ENCODE results near the gene CACNG1. TPM values are rescaled to one million over a fixed set of nuclear protein-coding genes. Genes with fewer than 3 reads are reported as not detected.

CACNG1 gene
- polyA plus RNA-seq, 3 donors: not detected

DNA sequence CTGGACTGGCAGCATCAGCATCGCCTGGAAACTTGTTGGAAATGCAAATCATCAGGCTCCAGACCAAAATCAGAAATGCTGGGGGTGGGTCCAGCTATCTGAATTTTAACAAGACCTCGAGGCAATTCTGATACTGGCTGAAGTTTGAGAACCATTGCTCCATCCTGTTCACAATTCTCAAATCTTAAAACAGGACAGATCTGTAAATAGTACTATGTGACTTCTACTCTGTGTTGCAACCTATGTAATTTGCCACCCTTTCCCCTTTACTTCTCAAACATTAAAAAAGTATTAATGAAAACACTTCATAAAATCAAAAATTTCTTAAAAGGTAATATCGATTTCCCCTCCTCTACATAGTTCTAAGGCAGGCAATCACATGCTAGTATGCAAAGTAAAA, 28.5 kb downstream of the CACNG1 start:
- no peaks in the 10 kb centered on the region for H3K79me2 ChIP-seq (ENCODE audit: insufficient read depth, low read length)
- WGBS (ENCODE audit: insufficient coverage): no CpG with 5 or more reads among the region's 3 CpGs
- H3K27ac Mint-ChIP-seq: peak overlapping the region in 1 of 7 donors; percentile 45
- H3K4me1 Mint-ChIP-seq: no peaks in the 10 kb centered on the region
- no peaks in the 10 kb centered on the region for H3K9me3 ChIP-seq (replicated peaks in 1 of 2; ENCODE audit: control insufficient read depth in 1 of 2, insufficient read depth in 1 of 2, low read length in 2 of 2)
- intact Hi-C loops (cut with micrococcal nuclease): no loop called here
- peaks cover 45 to 54% of the 10 kb centered on the region in 2 donors for H3K36me3 Mint-ChIP-seq
- no peaks in the 10 kb centered on the region for H3K27me3 Mint-ChIP-seq (ENCODE audit: low read depth in 3 of 3)
- TF ChIP-seq, protein P1, sequence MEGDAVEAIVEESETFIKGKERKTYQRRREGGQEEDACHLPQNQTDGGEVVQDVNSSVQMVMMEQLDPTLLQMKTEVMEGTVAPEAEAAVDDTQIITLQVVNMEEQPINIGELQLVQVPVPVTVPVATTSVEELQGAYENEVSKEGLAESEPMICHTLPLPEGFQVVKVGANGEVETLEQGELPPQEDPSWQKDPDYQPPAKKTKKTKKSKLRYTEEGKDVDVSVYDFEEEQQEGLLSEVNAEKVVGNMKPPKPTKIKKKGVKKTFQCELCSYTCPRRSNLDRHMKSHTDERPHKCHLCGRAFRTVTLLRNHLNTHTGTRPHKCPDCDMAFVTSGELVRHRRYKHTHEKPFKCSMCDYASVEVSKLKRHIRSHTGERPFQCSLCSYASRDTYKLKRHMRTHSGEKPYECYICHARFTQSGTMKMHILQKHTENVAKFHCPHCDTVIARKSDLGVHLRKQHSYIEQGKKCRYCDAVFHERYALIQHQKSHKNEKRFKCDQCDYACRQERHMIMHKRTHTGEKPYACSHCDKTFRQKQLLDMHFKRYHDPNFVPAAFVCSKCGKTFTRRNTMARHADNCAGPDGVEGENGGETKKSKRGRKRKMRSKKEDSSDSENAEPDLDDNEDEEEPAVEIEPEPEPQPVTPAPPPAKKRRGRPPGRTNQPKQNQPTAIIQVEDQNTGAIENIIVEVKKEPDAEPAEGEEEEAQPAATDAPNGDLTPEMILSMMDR (IDR thresholded peaks at IDR 0.05): no peak
- no peak overlapping the region for H3K27ac ChIP-seq (ENCODE audit: low read depth in 1 of 2, low read length in 2 of 2)
- H3K9me3 Mint-ChIP-seq: no peaks in the 10 kb centered on the region
- no peak for DNase-seq
- H3K4me3 Mint-ChIP-seq: no peak overlapping the region
- H3K4me3 ChIP-seq (replicated peaks in 1 of 3; ENCODE audit: low read depth in 2 of 3, low read length in 3 of 3): no peak overlapping the region
- H3K4me1 ChIP-seq (ENCODE audit: control insufficient read depth in 1 of 2, insufficient read depth in 2 of 2, low read length in 2 of 2): no peaks in the 10 kb centered on the region
- peaks cover 46 to 68% of the 10 kb centered on the region in 2 donors for H3K36me3 ChIP-seq (replicated peaks in 1 of 2; ENCODE audit: control insufficient read depth in 1 of 2, insufficient read depth in 2 of 2, low read length in 2 of 2)
- peaks cover 31% of the 10 kb centered on the region for H4K20me1 ChIP-seq (ENCODE audit: insufficient read depth, low read length)
- H3K4me2 ChIP-seq (replicated peaks; ENCODE audit: extremely low read depth, low read length, poor library complexity, severe bottlenecking): no peak overlapping the region
- H3K27me3 ChIP-seq (ENCODE audit: control insufficient read depth in 2 of 2, insufficient read depth in 2 of 2, low read length in 2 of 2): no peaks in the 10 kb centered on the region
- no peak overlapping the region for H2AFZ ChIP-seq (ENCODE audit: insufficient read depth, low read depth, low read length, poor library complexity, severe bottlenecking)
- H3K9ac ChIP-seq (ENCODE audit: insufficient read depth, low read length, poor library complexity, severe bottlenecking): no peak overlapping the region

DNA sequence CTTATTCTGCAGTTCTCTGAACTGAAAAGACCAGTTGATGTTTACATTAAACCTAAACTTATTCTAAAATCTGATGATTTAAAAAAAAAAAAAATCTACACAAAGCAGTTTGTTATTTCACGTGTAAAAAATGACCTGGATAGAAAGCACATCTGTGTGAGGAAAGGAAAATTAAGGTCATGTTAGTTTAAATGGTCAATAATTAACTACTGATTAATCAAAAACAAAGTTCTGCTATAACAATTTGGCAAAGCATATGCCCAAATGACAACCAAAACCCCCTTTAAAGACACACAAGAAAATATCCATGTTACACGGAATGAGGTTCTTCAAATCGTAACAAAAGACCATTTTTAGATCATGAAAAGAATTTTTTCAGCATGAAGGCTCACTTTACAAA, 30.4 kb downstream of the CACNG1 start:
- Histone ChIP-seq H3K4me1 (ENCODE audit: control insufficient read depth in 1 of 2, insufficient read depth in 2 of 2, low read length in 2 of 2) (no peaks in the 10 kb centered on the region), H3K79me2 (ENCODE audit: insufficient read depth, low read length) (no peaks in the 10 kb centered on the region), H3K4me2 (replicated peaks; ENCODE audit: extremely low read depth, low read length, poor library complexity, severe bottlenecking) (no peak overlapping the region), H3K27ac (ENCODE audit: low read depth in 1 of 2, low read length in 2 of 2) (no peak overlapping the region), H4K20me1 (ENCODE audit: insufficient read depth, low read length) (peaks cover 50% of the 10 kb centered on the region), H3K4me3 (replicated peaks in 1 of 3; ENCODE audit: low read depth in 2 of 3, low read length in 3 of 3) (no peak overlapping the region), H3K9me3 (replicated peaks in 1 of 2; ENCODE audit: control insufficient read depth in 1 of 2, insufficient read depth in 1 of 2, low read length in 2 of 2) (no peaks in the 10 kb centered on the region), H3K27me3 (ENCODE audit: control insufficient read depth in 2 of 2, insufficient read depth in 2 of 2, low read length in 2 of 2) (no peaks in the 10 kb centered on the region), H3K9ac (ENCODE audit: insufficient read depth, low read length, poor library complexity, severe bottlenecking) (no peak overlapping the region), H3K36me3 (replicated peaks in 1 of 2; ENCODE audit: control insufficient read depth in 1 of 2, insufficient read depth in 2 of 2, low read length in 2 of 2) (peaks cover 64 to 87% of the 10 kb centered on the region in 2 donors), H2AFZ (ENCODE audit: insufficient read depth, low read depth, low read length, poor library complexity, severe bottlenecking) (no peak overlapping the region)
- intact Hi-C loops (cut with micrococcal nuclease): no loop called here
- TF ChIP-seq, protein P1 (IDR thresholded peaks at IDR 0.05): no peak
- no peak for DNase-seq
- H3K27ac Mint-ChIP-seq: no peak overlapping the region
- H3K27me3 Mint-ChIP-seq (ENCODE audit: low read depth in 3 of 3): no peaks in the 10 kb centered on the region
- no peaks in the 10 kb centered on the region for H3K9me3 Mint-ChIP-seq
- H3K36me3 Mint-ChIP-seq: peaks cover 56 to 70% of the 10 kb centered on the region in 2 donors
- no peak overlapping the region for H3K4me3 Mint-ChIP-seq
- no peaks in the 10 kb centered on the region for H3K4me1 Mint-ChIP-seq
- WGBS (ENCODE audit: insufficient coverage): no CpG with 5 or more reads among the region's 3 CpGs

All from CD14-positive monocyte (primary cell).